GM18861 (cell line): ENCODE results near the gene THBS3.
"Not testable (repeated sequence)": the region's sequence is repeated elsewhere in the genome, so short reads cannot be mapped to it uniquely, and the experiment has no call there.

Experiments
- ATAC-seq: cut with Tn5 transposase; IDR thresholded peaks from one replicate; pipeline ENCODE4 v1.9.1; 2021; ENCODE audit not compliant: unreplicated experiment

THBS3 gene

DNA sequence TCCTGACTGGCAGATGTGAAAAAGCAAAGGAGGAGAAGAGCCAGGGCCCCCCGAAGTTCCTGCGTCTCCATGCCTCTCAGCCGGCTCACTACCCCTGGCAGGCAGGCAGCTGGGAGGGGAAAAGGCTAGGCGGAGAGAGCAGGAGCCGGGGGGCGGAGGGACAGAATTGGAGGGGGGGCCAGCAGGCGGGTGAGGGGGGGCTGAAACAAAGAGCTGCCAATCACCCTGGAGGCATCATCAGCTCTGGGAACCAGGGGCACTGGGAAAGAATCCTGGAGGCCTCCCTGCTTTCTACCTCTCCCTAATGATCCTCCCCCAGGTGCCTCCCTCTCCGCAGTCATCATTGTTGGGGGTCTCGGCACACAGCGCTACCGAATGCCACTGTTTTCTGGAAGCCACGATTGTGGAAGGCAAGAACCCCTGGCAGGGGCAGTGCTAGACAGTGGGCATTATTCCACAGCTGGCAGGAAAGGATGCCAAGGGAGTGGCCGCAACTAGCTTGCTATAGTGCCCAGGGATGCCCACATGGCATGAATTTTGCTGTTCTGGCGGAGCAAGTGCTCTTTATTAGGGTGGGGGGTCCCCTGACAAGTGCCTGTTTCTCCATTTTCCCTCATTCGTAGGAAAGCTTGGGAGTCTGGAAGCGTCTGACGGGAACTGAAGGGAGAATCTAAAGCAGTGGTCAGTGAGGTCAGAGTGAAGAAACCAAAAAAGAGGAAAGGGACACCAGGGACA lies at the start of gene THBS3:
TSS of gene THBS3 (minus strand) at position 92 of the 735 bp plus-strand sequence. CDS start at position 71, 21 bp downstream.
- ATAC-seq = no peak

DNA sequence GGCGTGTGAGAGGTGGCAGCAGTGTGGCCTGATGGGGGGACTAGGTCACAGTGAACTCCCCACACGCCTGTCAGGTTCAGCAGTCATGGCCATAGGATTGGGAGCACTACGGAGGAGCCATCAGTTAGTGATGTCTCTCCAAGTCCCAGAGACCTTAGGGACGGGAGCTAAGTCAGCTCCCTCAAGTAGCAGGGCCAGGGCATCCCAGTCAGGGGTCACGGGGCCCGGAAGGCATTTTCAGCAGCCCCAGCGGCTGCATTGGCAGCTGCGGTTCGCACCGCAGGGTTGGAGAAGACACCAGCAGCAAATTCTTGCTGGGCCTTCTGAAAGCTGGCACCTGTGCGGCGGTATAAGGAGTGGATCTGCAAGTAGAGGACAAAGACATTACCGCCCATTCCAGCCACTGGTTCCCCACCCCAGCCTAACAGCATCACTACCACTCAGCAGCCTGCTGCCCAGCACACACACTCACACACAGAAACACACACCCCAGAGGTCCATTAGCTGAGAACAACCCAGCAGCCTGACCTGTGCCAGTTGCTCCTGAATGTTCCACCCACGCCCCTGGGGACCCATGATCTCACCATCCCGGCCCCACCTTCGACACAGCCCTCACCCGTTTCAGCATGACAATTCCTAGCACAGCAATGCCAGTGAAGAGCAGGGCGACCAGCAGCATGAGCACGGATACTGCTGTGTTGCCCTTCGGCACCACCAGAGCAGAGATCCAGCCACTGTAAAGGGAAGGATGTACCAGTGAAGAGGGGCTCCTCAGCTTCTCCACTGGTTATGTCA lies 48.6 kb upstream of the THBS3 start:
- ATAC-seq = no peak

DNA sequence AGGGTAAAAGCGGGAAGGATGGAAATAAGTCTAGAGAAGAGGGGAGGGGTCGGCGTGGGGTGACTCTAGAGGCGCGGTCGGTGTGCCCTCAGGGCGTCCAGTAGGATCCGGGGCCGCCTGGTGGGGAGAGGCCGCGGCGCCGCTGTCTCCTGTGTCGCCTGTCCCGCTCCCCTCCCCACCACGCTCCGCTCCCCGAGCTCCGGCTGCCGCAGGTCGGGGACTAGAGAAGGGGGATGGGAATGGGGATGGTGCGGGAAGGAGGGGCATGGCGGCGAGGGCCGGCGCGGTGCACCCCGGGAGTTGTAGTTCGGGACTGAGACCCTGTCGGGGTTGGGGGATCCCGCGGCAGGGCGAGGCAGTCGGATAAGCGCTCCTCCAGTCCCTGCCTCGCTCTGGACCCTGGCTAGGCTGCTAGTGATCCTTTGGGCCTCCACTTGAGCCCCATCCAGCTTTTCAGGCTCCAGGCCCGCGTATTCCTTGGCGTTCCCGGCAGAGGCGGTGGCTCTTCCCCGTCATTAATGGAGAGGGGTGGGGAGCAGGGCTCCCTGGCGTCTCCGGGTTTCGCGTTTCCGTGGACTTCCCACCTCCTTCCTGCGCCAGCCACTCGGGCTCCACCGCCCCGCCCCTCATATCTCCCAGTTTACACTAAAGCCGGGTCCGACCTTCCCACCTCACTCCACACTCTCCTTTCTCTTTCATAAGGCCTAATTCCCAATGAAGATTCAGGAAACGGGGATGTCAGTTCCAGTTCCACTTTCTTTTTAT lies 47.7 kb upstream of the THBS3 start, which contains the start of gene ENTREP3:
TSS of gene ENTREP3 (minus strand) at position 241 of the 765 bp plus-strand sequence. CDS start 606 bp downstream, outside the sequence.
- peak; percentile 42 for ATAC-seq

DNA sequence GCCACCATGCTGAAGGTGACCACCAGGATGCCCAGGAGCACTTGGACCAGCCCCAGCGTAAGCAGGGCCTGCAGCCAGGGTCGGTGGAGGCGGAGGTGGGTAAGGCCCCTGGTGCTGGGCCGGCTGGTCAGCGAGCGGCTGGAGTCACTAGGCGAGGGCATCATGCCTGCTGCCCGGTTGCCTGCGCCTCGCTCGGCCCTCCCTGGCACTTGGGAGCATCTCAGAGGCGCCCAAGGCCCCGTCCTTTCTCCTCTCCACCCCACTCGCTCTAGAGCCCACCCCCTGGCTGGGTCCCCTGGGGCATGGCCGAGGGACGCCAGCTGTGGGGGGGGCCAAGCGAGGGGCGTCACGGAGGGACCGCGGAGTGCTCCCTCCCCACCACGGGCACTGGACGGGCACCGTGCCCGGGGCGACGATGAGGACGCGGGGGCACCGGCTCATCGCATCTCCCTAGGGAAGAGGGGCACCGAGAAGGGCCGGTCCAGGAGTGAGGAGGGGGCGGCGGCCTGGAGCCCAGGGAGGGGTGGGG lies 47.1 kb upstream of the THBS3 start:
- no peak for ATAC-seq

- ATAC-seq = no peak
Observed at GRCh38 chr1:155254228-155254713, 46.6 kb upstream of the THBS3 start.

DNA sequence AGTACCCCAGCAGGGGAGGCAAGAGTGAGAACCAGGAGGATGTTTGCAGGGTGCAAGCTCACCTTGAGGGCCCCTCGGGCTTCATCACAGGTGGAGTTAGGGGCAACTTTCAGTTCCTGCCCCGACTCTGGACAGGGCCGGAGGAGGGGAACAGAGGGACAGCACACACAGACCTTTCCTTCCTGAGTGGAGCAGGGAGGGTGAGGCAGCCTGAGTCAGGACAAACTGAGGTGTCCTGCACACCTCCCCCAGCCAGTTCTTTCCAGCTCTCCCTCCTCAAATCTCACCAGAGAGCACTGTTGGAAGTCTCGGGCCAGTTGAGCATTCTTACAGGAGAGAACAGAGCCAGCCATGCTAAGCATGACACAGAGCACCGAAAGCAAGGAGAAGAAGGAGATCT lies 46.1 kb upstream of the THBS3 start:
- no peak for ATAC-seq

DNA sequence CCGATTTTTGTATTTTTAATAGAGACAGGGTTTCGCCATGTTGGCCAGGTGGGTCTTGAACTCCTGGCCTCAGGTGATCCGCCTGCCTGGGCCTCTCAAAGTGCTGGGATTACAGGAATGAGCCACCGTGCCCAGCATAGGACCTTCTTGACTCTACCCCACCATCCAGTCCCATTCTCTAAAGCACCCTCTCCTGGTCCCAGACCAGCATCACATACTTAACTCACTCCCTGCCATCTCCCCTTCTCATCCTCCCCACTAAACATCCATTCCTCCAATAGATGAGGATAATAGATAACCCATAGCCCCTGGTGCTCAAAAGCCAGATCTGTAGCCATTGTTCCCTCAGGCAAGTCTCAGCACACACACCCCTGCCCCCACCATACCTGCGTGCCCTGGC lies 45.5 kb upstream of the THBS3 start:
- no peak for ATAC-seq

DNA sequence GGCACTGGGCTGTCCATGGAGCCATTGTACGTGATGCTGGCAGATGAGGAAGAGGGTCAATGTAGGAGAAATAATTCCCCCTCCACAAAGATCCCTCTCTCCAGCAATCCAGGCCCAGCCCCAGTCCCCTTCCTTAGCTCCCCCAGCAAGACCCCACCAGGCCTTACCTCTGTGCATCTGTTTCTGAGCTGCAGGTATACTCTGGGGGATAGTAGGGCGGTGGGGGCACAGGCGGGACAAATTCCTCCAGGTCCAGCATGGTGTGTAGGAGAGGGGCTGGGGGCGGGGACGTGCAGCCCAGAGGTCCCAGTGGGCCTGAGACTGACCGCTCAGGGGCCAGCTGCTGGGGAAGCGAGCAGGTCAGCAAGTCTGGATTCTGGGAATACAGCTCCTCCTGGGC lies 43.9 kb upstream of the THBS3 start:
- no peak for ATAC-seq

- peak; percentile 65 for ATAC-seq
Observed at GRCh38 chr1:155250633-155251449, 43.1 kb upstream of the THBS3 start.

- peak; percentile 10 for ATAC-seq
Observed at GRCh38 chr1:155250246-155250632, 42.5 kb upstream of the THBS3 start.

- ATAC-seq = no peak
Observed at GRCh38 chr1:155247667-155248553, 40.2 kb upstream of the THBS3 start.

DNA sequence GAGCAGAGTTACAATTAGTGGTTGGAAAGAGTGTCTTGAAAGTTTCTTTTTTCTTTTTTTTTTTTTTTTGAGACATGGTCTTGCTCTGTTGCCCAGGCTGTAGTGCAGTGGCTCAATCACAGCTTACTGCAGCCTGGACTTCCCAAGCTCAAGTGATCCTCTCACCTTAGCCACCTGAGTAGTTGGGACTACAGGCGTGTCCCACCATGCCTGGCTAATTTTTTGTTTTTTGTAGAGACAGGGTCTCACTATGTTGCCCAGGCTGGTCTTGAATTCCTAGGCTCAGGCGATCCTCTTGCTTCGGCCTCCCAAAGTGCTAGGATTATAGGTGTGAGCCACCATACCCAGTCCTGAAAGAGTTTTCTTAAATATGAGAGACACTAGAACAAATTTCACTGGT lies 39.1 kb upstream of the THBS3 start:
- not testable (repeated sequence) for ATAC-seq

- no peak for ATAC-seq
Observed at GRCh38 chr1:155245163-155245524, 37.4 kb upstream of the THBS3 start.

DNA sequence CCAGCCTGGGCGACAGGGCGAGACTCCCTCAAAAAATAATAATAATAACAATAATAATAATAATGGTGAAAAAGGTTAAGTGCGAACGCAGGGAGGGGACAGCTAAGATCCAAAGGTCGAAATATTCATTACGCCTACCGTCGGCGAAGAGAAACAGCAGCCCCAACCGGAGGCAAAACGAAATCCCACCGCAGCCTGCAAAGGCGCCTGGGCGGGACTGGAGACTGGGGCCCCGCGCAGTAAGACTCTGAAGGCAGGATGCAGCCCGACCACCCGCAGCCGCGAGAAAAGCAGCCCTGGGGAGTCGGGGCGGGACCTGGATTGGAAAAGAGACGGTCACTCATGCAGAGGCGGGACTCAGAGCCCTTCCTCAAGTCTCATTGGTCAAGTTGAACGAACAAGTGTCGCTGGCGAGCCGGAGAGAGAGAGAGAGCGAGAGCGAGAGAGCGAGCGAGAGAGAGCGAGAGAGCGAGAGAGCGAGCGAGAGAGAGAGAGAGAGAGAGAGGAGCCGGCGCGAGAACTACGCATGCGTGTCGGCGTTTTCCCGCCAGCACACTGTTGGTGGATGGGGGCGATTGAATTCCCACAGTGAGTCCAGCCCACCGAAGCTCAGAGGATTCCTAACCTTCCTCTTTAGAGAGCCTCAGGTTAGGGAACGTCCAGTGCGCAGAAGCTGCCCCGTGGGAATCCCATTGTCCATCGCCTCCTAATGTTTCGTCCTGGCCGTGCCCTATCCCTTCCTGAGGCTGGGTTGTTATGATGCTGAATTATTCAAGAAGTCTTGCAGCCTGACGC lies 36.9 kb upstream of the THBS3 start:
- peak; percentile 66 for ATAC-seq

- no peak for ATAC-seq
Observed at GRCh38 chr1:155242805-155243358, 35.2 kb upstream of the THBS3 start.

GRCh38 chr1:155241841-155242264 lies 34.2 kb upstream of the THBS3 start:
- ATAC-seq = no peak

GRCh38 chr1:155241069-155241679 lies 33.5 kb upstream of the THBS3 start:
- no peak for ATAC-seq

- ATAC-seq = no peak
Observed at GRCh38 chr1:155236451-155236850, 28.8 kb upstream of the THBS3 start.
